H1 (cell line): Measurements from ENCODE around the gene MICOS13. TPM values are rescaled to one million over a fixed set of nuclear protein-coding genes. Genes with fewer than 3 reads are reported as not detected.
A peak's percentile ranks its signal among the peaks of the same experiment; 100 is the strongest.

Source experiments
- BCL11A ChIP-seq, 2 experiments: IDR thresholded peaks; one replicate each; pipeline ENCODE4 v1.6.1; 2011; ENCODE audit warnings: low read depth in 2 of 2, low read length in 2 of 2, mild to moderate bottlenecking in 2 of 2
- CTBP2 ChIP-seq: IDR thresholded peaks from 2 replicates; pipeline ENCODE4 v1.7.0; 2011; ENCODE audit warnings: borderline replicate concordance, mild to moderate bottlenecking, moderate library complexity, mixed read lengths, low read length; ENCODE audit not compliant: insufficient read depth, insufficient read length
- GABPA ChIP-seq: IDR thresholded peaks from 2 replicates; pipeline ENCODE4 v1.6.1; 2011; ENCODE audit warnings: mild to moderate bottlenecking, low read length, moderate library complexity, borderline replicate concordance; ENCODE audit not compliant: insufficient read depth
- GTF2F1 ChIP-seq: IDR thresholded peaks from 2 replicates; pipeline ENCODE4 v1.6.1; 2012; ENCODE audit warnings: low read depth, low read length, improper control_type of control experiment, borderline replicate concordance
- RBBP5 ChIP-seq: IDR thresholded peaks from 2 replicates; pipeline ENCODE4 v1.7.1; 2012; ENCODE audit warnings: low read depth, mild to moderate bottlenecking, inconsistent platforms, low read length, moderate library complexity, borderline replicate concordance
- TAF1 ChIP-seq: IDR thresholded peaks from 2 replicates; pipeline ENCODE4 v1.6.1; 2011; ENCODE audit warnings: mild to moderate bottlenecking, low read depth, low read length
- TAF7 ChIP-seq: optimal IDR thresholded peaks from 2 replicates; pipeline ENCODE3; 2011; ENCODE audit warnings: low read depth, mild to moderate bottlenecking, inconsistent platforms, low read length, moderate library complexity, borderline replicate concordance
- polyA plus RNA-seq, 7 experiments: library from polyadenylated mRNA; depleted of rRNA in 3 of 7; stranded (reverse) in 5 of 7; unstranded in 2 of 7; fragments of >200 nt in 5 of 7; fragments of 200-250 nt in 2 of 7; gene quantifications; 1 replicate in 5 of 7; 2 replicates in 1 of 7; 4 replicates in 1 of 7; pipeline versions ENCODE4 v1.2.1 to v1.2.3, GENCODE V29; 2011 to 2013; ENCODE audit warnings: missing spikeins in 2 of 7, mixed read lengths in 2 of 7
- total RNA-seq: library from RNA; stranded (reverse); fragmentation: NEBNext Ultra II Directional; extraction: Animal tissue kit (Norgen Biotek cat#: 25700); gene quantifications from 2 replicates; pipeline ENCODE4 v1.2.1, GENCODE V29; 2021
- TF ChIP-seq, protein P1 (sequence below): fragments of 300-600 bp; sonication (generic); IDR thresholded peaks from 2 replicates; pipeline ENCODE4 v1.7.1; 2012; ENCODE audit warnings: low read length, moderate library complexity, mild to moderate bottlenecking, inconsistent platforms; ENCODE audit not compliant: insufficient replicate concordance
- TF ChIP-seq, protein P2 (sequence below): IDR thresholded peaks from 2 replicates; pipeline ENCODE4 v1.6.1; 2012; ENCODE audit warnings: inconsistent platforms

MICOS13 gene
- total and polyA plus RNA-seq, 2 of the 8 experiments (the other 6 are each of a cell fraction or from before 2014, with no cell fraction given): 17.3 to 36.1 TPM

- TF ChIP-seq, protein P1, sequence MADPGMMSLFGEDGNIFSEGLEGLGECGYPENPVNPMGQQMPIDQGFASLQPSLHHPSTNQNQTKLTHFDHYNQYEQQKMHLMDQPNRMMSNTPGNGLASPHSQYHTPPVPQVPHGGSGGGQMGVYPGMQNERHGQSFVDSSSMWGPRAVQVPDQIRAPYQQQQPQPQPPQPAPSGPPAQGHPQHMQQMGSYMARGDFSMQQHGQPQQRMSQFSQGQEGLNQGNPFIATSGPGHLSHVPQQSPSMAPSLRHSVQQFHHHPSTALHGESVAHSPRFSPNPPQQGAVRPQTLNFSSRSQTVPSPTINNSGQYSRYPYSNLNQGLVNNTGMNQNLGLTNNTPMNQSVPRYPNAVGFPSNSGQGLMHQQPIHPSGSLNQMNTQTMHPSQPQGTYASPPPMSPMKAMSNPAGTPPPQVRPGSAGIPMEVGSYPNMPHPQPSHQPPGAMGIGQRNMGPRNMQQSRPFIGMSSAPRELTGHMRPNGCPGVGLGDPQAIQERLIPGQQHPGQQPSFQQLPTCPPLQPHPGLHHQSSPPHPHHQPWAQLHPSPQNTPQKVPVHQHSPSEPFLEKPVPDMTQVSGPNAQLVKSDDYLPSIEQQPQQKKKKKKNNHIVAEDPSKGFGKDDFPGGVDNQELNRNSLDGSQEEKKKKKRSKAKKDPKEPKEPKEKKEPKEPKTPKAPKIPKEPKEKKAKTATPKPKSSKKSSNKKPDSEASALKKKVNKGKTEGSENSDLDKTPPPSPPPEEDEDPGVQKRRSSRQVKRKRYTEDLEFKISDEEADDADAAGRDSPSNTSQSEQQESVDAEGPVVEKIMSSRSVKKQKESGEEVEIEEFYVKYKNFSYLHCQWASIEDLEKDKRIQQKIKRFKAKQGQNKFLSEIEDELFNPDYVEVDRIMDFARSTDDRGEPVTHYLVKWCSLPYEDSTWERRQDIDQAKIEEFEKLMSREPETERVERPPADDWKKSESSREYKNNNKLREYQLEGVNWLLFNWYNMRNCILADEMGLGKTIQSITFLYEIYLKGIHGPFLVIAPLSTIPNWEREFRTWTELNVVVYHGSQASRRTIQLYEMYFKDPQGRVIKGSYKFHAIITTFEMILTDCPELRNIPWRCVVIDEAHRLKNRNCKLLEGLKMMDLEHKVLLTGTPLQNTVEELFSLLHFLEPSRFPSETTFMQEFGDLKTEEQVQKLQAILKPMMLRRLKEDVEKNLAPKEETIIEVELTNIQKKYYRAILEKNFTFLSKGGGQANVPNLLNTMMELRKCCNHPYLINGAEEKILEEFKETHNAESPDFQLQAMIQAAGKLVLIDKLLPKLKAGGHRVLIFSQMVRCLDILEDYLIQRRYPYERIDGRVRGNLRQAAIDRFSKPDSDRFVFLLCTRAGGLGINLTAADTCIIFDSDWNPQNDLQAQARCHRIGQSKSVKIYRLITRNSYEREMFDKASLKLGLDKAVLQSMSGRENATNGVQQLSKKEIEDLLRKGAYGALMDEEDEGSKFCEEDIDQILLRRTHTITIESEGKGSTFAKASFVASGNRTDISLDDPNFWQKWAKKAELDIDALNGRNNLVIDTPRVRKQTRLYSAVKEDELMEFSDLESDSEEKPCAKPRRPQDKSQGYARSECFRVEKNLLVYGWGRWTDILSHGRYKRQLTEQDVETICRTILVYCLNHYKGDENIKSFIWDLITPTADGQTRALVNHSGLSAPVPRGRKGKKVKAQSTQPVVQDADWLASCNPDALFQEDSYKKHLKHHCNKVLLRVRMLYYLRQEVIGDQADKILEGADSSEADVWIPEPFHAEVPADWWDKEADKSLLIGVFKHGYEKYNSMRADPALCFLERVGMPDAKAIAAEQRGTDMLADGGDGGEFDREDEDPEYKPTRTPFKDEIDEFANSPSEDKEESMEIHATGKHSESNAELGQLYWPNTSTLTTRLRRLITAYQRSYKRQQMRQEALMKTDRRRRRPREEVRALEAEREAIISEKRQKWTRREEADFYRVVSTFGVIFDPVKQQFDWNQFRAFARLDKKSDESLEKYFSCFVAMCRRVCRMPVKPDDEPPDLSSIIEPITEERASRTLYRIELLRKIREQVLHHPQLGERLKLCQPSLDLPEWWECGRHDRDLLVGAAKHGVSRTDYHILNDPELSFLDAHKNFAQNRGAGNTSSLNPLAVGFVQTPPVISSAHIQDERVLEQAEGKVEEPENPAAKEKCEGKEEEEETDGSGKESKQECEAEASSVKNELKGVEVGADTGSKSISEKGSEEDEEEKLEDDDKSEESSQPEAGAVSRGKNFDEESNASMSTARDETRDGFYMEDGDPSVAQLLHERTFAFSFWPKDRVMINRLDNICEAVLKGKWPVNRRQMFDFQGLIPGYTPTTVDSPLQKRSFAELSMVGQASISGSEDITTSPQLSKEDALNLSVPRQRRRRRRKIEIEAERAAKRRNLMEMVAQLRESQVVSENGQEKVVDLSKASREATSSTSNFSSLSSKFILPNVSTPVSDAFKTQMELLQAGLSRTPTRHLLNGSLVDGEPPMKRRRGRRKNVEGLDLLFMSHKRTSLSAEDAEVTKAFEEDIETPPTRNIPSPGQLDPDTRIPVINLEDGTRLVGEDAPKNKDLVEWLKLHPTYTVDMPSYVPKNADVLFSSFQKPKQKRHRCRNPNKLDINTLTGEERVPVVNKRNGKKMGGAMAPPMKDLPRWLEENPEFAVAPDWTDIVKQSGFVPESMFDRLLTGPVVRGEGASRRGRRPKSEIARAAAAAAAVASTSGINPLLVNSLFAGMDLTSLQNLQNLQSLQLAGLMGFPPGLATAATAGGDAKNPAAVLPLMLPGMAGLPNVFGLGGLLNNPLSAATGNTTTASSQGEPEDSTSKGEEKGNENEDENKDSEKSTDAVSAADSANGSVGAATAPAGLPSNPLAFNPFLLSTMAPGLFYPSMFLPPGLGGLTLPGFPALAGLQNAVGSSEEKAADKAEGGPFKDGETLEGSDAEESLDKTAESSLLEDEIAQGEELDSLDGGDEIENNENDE: no peak
- TF ChIP-seq GTF2F1: peak; percentile 96
- no peak for TF ChIP-seq CTBP2
- TF ChIP-seq BCL11A (IDR thresholded peaks at IDR 0.05; ENCODE audit: low read depth in 2 of 2, low read length in 2 of 2): no peak
- TF ChIP-seq GABPA: no peak; the same call in 1 of the 2 replicates
- peak; percentile 99 for TF ChIP-seq TAF7
- no peak for TF ChIP-seq RBBP5
- TF ChIP-seq, protein P2, sequence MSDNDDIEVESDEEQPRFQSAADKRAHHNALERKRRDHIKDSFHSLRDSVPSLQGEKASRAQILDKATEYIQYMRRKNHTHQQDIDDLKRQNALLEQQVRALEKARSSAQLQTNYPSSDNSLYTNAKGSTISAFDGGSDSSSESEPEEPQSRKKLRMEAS: peak; percentile 74; the same call in 1 of the 2 replicates
- TF ChIP-seq TAF1: peak; percentile 100
Measured at GRCh38 chr19:5690125-5690954, 10.0 kb upstream of the MICOS13 start, which contains the start of gene RPL36 (continued).
